Central memory CD8-positive, alpha-beta T cell (primary cell): Measurements from ENCODE around the gene TBL1X.
A peak's percentile ranks its signal among the peaks of the same experiment; 100 is the strongest.

Source experiments
- ATAC-seq: fragments of 150-1000 bp; cut with Tn5 transposase; replicated peaks from 2 replicates; pipeline ENCODE4 v1.10.0; 2022; ENCODE audit warnings: mild to moderate bottlenecking, moderate FRiP score, moderate number of reproducible peaks; ENCODE audit not compliant: poor library complexity, severe bottlenecking; ENCODE audit errors: extremely low read depth
- DNase-seq, 2 donors: peaks; one replicate each; pipeline ENCODE4 v3.0.0; 2021; ENCODE audit warnings: low spot score in 2 of 2
- H3K27ac Mint-ChIP-seq: one replicate; pipeline ENCODE4 v1.8.0; 2022; ENCODE audit warnings: low read depth, mild to moderate bottlenecking, moderate library complexity, mixed read lengths
- H3K27me3 Mint-ChIP-seq: one replicate; pipeline ENCODE4 v1.8.0; 2022; ENCODE audit warnings: mixed read lengths
- H3K36me3 Mint-ChIP-seq: one replicate; pipeline ENCODE4 v1.8.0; 2022; ENCODE audit warnings: mild to moderate bottlenecking, moderate library complexity, mixed read lengths; ENCODE audit not compliant: insufficient read depth
- H3K4me1 Mint-ChIP-seq: one replicate; pipeline ENCODE4 v1.8.0; 2022; ENCODE audit warnings: mixed read lengths
- H3K4me3 Mint-ChIP-seq: one replicate; pipeline ENCODE4 v1.8.0; 2022; ENCODE audit warnings: mild to moderate bottlenecking, moderate library complexity, mixed read lengths
- H3K9me3 Mint-ChIP-seq: one replicate; pipeline ENCODE4 v1.8.0; 2022; ENCODE audit warnings: mixed read lengths

TBL1X gene

DNA sequence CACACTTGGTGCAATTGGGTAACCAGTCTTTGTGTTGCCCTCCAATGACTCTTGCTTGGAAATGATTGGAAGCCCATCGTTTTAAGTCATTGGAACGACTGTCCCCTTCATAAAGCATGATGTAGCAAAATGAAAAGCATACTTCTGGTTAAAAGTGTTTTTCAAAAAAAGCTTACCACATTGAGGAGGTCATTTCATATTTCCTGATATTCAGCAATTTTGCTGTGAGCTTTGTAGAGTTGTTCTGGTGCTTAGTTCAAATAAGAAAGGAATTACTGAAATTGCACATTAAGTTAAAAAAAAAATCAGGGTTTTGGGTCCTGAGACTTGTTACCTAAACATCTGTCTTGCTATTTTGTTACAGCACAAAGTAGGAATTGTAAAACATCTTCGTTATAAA is 51.8 kb downstream of the TBL1X start:
- Mint-ChIP-seq H3K27ac (no peak overlapping the region), H3K36me3 (peaks cover 4% of the 10 kb centered on the region), H3K9me3 (no peaks in the 10 kb centered on the region), H3K27me3 (no peaks in the 10 kb centered on the region), H3K4me3 (no peak overlapping the region), H3K4me1 (peaks cover 34% of the 10 kb centered on the region)
- DNase-seq = no peak
- ATAC-seq = no peak

DNA sequence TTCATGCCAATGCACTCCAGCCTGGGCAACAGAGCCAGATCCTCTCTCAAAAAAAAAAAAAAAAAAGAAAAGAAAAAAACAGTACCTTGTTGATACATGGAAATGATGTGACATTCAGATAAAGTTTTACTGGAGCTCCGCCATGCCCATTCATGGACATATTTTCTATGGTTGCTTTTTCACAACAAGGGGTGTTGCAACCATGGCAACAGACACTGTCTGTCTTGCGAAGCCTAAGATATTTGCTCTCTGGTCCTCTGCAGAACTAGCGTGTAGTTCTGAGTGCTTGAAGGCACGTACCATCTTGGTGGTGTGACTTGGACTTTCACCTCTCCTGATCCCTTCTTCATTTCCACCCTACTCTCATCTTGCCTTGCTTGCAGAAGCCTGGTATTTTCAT is 53.2 kb downstream of the TBL1X start:
- Mint-ChIP-seq H3K27ac (no peak overlapping the region), H3K4me1 (peaks cover 34% of the 10 kb centered on the region)

DNA sequence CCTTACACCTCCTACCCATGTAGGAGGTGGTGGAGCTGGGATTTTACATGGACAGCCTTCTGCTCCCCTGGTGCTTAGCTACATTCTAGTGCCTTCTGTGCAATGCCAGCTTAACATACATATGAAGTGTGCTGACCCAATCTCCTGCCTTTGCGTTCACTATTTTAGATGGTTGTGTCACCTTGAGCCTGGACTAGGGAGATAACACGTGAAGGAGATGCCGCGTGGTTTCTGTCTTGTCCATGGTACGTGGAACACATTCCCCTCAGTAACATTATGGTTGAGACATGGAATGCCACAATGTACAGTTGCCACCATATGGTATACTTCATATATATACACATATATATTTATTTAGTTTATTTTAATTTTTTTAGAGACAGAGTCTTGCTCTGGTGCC is 54.0 kb downstream of the TBL1X start:
- H3K27me3 Mint-ChIP-seq = no peaks in the 10 kb centered on the region
- H3K27ac Mint-ChIP-seq = no peak overlapping the region
- H3K4me1 Mint-ChIP-seq = peaks cover 34% of the 10 kb centered on the region

More for the DNA sequence above, 53.2 kb downstream of the TBL1X start:
- H3K9me3 Mint-ChIP-seq = no peaks in the 10 kb centered on the region
- no peaks in the 10 kb centered on the region for H3K27me3 Mint-ChIP-seq
- peaks cover 2% of the 10 kb centered on the region for H3K36me3 Mint-ChIP-seq
- no peak for DNase-seq
- no peak overlapping the region for H3K4me3 Mint-ChIP-seq
- no peak for ATAC-seq

DNA sequence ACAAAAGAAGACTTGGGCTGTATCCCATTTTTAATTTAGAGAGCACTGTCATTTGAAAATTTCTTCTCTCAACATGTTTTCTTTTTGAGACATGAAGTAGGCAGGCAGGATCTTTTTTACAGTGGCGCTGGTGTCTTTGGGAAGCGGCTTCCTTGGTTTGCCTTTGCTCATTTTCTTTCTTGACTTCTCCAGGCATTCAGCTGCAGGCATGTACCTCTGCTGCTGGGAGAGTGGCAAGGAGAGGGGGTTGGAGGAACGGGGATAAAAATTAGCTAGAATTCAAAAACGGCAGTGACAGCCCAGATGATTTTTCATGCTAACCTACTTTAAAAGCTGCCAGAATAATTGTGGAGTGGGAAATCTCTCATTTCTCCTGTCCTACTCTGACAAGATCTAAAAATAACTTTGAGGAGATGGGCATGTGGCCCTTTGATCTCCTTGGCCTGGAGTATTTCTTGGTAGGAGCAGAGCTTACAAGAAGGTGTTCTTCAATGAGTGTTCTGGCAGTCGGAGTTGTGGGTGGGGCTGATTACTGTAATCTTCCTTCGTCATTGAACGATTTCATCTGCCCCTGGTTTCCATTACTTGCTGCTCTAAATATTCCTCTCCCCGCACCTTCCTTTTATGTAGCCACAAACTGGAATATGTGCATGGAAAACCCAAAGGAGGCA is 54.8 kb downstream of the TBL1X start:
- no peaks in the 10 kb centered on the region for H3K27me3 Mint-ChIP-seq
- no peaks in the 10 kb centered on the region for H3K9me3 Mint-ChIP-seq
- DNase-seq (no peak), ATAC-seq (no peak)
- H3K36me3 Mint-ChIP-seq = no peaks in the 10 kb centered on the region
- H3K4me1 Mint-ChIP-seq = peaks cover 34% of the 10 kb centered on the region
- H3K4me3 Mint-ChIP-seq = no peak overlapping the region
- no peak overlapping the region for H3K27ac Mint-ChIP-seq

More for the DNA sequence above, 54.0 kb downstream of the TBL1X start:
- peaks cover 2% of the 10 kb centered on the region for H3K36me3 Mint-ChIP-seq
- no peaks in the 10 kb centered on the region for H3K9me3 Mint-ChIP-seq
- no peak for ATAC-seq
- H3K4me3 Mint-ChIP-seq = no peak overlapping the region
- DNase-seq = no peak

- H3K27ac Mint-ChIP-seq = no peak overlapping the region
- no peak for DNase-seq
- H3K9me3 Mint-ChIP-seq = no peaks in the 10 kb centered on the region
- H3K4me1 Mint-ChIP-seq = peaks cover 31% of the 10 kb centered on the region
- no peak overlapping the region for H3K4me3 Mint-ChIP-seq
- ATAC-seq = no peak
- no peaks in the 10 kb centered on the region for H3K36me3 Mint-ChIP-seq
- H3K27me3 Mint-ChIP-seq = no peaks in the 10 kb centered on the region
Observed at GRCh38 chrX:9520217-9520590, 55.3 kb downstream of the TBL1X start.

DNA sequence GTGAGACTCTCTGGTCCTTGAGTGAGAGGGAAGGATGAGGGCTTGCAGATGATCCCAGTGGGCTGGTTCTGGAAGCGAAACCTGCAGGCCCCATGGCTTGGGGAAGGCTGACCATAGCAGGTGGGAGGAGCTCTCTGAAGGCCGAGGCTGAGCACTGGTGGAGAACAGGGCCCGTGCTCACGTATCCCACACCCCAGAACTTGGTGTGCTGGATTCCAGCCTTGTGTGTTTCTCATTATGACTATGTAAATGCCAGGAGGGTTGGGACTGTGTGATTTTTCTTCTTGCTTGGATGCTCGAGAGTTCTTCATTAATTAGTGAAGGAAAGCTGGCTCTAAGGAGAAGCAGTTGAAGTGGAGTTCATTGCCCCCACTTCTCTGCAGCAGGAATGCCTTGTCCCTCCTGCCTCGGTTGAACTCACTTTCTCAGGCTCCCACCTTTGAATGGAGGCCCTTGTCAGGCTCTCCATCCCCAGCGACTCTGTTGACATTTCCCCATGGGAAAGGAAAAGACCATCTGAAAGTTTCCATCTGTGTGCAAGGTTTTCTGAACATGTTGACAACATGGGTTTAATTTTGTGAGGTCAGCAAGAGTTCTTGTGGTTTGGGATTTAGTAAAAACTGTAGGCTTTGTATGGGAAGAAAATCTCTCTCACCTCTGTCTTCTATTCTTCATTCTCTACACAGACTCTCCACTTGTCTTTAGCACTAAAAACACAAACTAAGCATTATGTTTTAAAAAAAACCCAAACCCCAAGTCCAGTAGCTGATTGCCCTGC is 57.7 kb downstream of the TBL1X start:
- H3K4me3 Mint-ChIP-seq = no peak overlapping the region
- no peaks in the 10 kb centered on the region for H3K36me3 Mint-ChIP-seq
- H3K4me1 Mint-ChIP-seq = peaks cover 24% of the 10 kb centered on the region
- DNase-seq (no peak), ATAC-seq (no peak)
- H3K9me3 Mint-ChIP-seq = no peaks in the 10 kb centered on the region
- no peak overlapping the region for H3K27ac Mint-ChIP-seq
- no peaks in the 10 kb centered on the region for H3K27me3 Mint-ChIP-seq

DNA sequence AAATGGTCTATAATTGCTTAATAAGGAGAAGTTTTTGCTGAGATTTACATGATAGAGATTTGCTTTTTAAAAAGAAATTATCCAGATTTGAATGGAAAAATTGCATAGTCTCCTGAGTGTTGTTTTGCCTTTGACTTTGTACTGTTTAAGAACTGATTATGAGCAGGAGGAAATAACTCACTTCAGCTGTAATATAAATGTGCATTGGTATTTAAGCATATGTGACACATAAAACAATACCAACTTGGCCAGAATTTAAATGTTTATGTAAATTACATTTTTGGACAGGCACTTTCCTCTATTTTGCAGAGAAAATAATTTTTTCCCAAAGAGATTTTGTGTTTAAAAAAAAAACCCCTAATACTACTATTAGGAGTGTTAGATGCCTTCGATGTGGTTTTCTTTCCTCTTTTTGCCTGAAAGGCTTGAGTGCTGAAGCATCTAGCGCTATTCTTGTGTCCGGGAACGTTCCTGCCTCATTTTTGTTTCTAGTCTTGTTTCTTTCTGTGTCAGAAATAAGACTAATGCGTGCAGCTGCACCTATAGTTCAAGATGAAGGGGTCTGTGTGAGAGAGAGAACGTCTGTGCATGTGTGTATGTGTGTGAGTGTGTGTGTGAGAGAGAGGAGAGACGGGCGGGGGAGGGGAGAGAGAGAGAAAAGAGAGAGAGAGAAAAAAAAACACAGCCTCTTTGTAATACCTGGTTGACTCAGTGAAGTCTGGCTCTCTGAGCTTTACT is 60.8 kb downstream of the TBL1X start:
- Mint-ChIP-seq H3K27ac (no peak overlapping the region), H3K9me3 (no peaks in the 10 kb centered on the region), H3K4me1 (peaks cover 20% of the 10 kb centered on the region), H3K4me3 (no peak overlapping the region), H3K36me3 (peaks cover 2% of the 10 kb centered on the region), H3K27me3 (no peaks in the 10 kb centered on the region)
- no peak for ATAC-seq
- DNase-seq = no peak

DNA sequence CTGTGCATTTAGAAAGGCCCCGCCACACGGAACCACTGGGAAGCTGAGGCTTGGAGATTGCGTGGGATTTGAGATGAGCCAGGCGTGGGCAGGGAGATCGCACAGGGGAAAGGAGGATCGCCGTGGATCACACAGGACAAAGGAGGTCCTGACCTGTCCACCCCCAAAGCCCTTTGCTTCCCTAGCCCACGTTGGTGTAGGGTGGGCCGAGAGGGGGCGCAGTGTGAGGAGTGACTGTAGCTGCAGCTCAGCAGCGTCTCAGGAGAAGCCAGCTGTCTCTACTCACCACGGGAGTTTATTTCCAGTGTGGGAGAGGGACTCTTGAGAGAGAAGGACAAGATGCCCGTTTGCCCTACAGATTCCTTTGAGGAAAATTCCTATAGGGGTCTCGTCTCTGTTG is 62.1 kb downstream of the TBL1X start:
- H3K27me3 Mint-ChIP-seq = no peaks in the 10 kb centered on the region
- H3K36me3 Mint-ChIP-seq = peaks cover 4% of the 10 kb centered on the region
- H3K4me1 Mint-ChIP-seq = peaks cover 21% of the 10 kb centered on the region
- no peak overlapping the region for H3K4me3 Mint-ChIP-seq
- H3K9me3 Mint-ChIP-seq = no peaks in the 10 kb centered on the region
- H3K27ac Mint-ChIP-seq = no peak overlapping the region
- DNase-seq (no peak), ATAC-seq (no peak)

DNA sequence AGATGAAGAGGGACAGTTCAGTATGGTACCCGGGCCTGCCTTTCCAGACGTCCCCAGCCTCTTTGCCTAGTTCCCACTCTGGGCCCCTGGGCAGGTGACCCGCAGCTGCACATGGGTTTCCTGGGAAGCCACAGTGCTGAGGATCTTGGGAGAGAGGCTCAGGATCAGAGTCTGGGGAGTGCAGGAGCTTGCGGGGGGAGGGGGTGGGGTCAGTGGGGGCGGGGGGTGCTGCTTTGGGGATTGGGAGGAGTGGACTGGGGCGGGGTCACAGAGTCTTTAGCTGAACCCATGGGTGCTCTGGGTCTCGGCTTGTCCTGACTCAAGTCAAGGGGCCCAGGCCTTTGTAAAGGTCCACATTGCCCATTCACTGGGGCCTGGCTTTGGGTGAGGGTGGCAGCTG is 63.6 kb downstream of the TBL1X start:
- Mint-ChIP-seq H3K27me3 (no peaks in the 10 kb centered on the region), H3K36me3 (peaks cover 4% of the 10 kb centered on the region), H3K4me3 (no peak overlapping the region), H3K9me3 (no peaks in the 10 kb centered on the region), H3K4me1 (peaks cover 21% of the 10 kb centered on the region), H3K27ac (no peak overlapping the region)
- ATAC-seq = no peak
- DNase-seq = no peak

GRCh38 chrX:9529223-9529622 is 64.4 kb downstream of the TBL1X start:
- Mint-ChIP-seq H3K27ac (no peak overlapping the region), H3K27me3 (no peaks in the 10 kb centered on the region), H3K4me3 (peak overlapping the region; percentile 29), H3K36me3 (peaks cover 4% of the 10 kb centered on the region), H3K4me1 (peaks cover 21% of the 10 kb centered on the region), H3K9me3 (no peaks in the 10 kb centered on the region)
- no peak for ATAC-seq
- no peak for DNase-seq

GRCh38 chrX:9530848-9531274 is 66.0 kb downstream of the TBL1X start:
- H3K4me3 Mint-ChIP-seq = peak overlapping the region; percentile 76
- no peaks in the 10 kb centered on the region for H3K9me3 Mint-ChIP-seq
- peak; percentile 20 to 38 for DNase-seq
- no peaks in the 10 kb centered on the region for H3K27me3 Mint-ChIP-seq
- peak; percentile 96 for ATAC-seq
- H3K36me3 Mint-ChIP-seq = peaks cover 4% of the 10 kb centered on the region
- peaks cover 25% of the 10 kb centered on the region for H3K4me1 Mint-ChIP-seq
- peak overlapping the region; percentile 90 for H3K27ac Mint-ChIP-seq

DNA sequence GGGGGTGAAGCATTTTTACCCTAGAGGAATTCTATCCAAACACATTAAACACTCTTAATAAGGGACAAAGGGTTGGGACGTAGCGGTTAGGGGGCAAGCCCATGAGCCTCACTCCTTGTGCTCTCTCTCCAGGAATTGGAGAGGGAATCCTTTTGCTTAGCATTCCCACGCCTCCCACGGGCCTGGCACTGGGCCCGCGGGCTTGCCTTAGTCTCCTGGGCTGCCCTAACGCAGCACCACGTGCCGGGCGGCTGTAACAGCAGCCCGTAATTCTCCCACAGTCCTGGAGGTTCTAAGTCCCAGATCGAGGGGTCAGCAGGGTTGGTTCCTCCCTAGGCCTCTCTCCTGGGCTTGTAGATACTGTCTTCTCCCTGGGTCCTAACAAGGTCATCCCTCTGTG is 67.5 kb downstream of the TBL1X start:
- H3K9me3 Mint-ChIP-seq = no peaks in the 10 kb centered on the region
- H3K4me1 Mint-ChIP-seq = peaks cover 22% of the 10 kb centered on the region
- no peak overlapping the region for H3K27ac Mint-ChIP-seq
- ATAC-seq (no peak), DNase-seq (no peak)
- H3K4me3 Mint-ChIP-seq = no peak overlapping the region
- H3K27me3 Mint-ChIP-seq = no peaks in the 10 kb centered on the region
- peaks cover 4% of the 10 kb centered on the region for H3K36me3 Mint-ChIP-seq

- H3K36me3 Mint-ChIP-seq = peaks cover 4% of the 10 kb centered on the region
- DNase-seq = no peak
- no peak for ATAC-seq
- peaks cover 22% of the 10 kb centered on the region for H3K4me1 Mint-ChIP-seq
- no peak overlapping the region for H3K4me3 Mint-ChIP-seq
- no peaks in the 10 kb centered on the region for H3K9me3 Mint-ChIP-seq
- no peaks in the 10 kb centered on the region for H3K27me3 Mint-ChIP-seq
- H3K27ac Mint-ChIP-seq = no peak overlapping the region
Observed at GRCh38 chrX:9533611-9534010, 68.8 kb downstream of the TBL1X start.
